ENCODE results near the gene RBMXL3. TPM values are rescaled to one million over a fixed set of nuclear protein-coding genes. Genes with fewer than 3 reads are reported as not detected.
A peak's percentile ranks its signal among the peaks of the same experiment; 100 is the strongest.

The RBMXL3 gene
- total and polyA plus RNA-seq, 2 of the 8 experiments (the other 6 are each of a cell fraction or from before 2014, with no cell fraction given), result not detected

DNA sequence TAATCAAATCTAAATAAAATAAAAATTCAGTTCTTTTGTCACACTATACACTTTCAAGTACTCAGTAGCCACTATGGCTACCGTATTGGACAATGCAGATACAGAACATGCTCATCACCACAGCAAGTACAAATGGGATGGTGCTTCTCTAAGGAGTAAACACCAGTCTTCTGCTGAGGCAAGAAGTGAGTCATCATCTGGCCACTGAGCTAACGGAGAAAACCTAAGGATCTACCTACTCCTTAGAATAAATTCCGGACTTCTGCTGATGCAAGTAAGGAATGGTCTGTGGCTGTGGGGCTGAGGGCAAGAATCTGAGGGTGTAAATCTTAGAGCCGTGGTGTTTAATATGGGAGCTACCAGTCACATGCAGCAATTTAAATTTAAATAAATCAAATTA, 11.3 kb upstream of the RBMXL3 start:
- POLR2A ChIA-PET (ENCODE audit: partially characterized antibody), result interaction anchor here (0.7 kb wide), 1 partner anchor 1037 kb away, joined by 3 read pairs; no protein-coding TSS in a partner anchor
- H3K18ac ChIP-seq (ENCODE audit: extremely low read depth, low read length), result no peak overlapping the region
- no peak overlapping the region for H4K91ac ChIP-seq (replicated peaks; ENCODE audit: insufficient read length, low read length)
- no peak for FAIRE-seq
- no peak overlapping the region for H2AFZ ChIP-seq (ENCODE audit: low read length)
- H4K20me1 ChIP-seq (replicated peaks in 1 of 2; ENCODE audit: control insufficient read depth in 1 of 2, insufficient read depth in 2 of 2, low read length in 2 of 2), result no peaks in the 10 kb centered on the region
- CTCF ChIA-PET (ENCODE audit: partially characterized antibody), result interaction anchor here (1.1 kb wide), 1 partner anchor 762 kb away, joined by 3 read pairs; no protein-coding TSS in a partner anchor
- DNase-seq (ENCODE audit: low read depth in 1 of 2, low spot score in 2 of 2), result no peak
- no peak overlapping the region for H4K8ac ChIP-seq (ENCODE audit: extremely low read depth, insufficient read depth, low read length)
- no peaks in the 10 kb centered on the region for H3K9me3 ChIP-seq (ENCODE audit: insufficient read depth in 2 of 2, low read depth in 1 of 2, low read length in 1 of 2)
- H2BK5ac ChIP-seq (ENCODE audit: low read depth, low read length), result no peak overlapping the region
- no peak overlapping the region for H2AK5ac ChIP-seq (ENCODE audit: low read depth, low read length)
- H3K9ac ChIP-seq (replicated peaks in 1 of 4; ENCODE audit: extremely low read depth in 1 of 4, low read depth in 3 of 4, low read length in 3 of 4), result no peak overlapping the region
- H3K23me2 ChIP-seq (ENCODE audit: low read depth, low read length), result no peaks in the 10 kb centered on the region; the same call in 1 of the 2 replicates
- H2BK12ac ChIP-seq (ENCODE audit: low read depth, low read length), result no peak overlapping the region
- no peak overlapping the region for H2BK15ac ChIP-seq (ENCODE audit: low read length)
- H3K27me3 ChIP-seq (replicated peaks in 1 of 4; ENCODE audit: control insufficient read depth in 3 of 4, extremely low read depth in 1 of 4, insufficient read depth in 3 of 4, low read length in 3 of 4), result no peaks in the 10 kb centered on the region
- no peaks in the 10 kb centered on the region for H3K79me2 ChIP-seq (ENCODE audit: control insufficient read depth in 1 of 2, insufficient read depth in 2 of 2, low read length in 2 of 2)
- no peak overlapping the region for H3K14ac ChIP-seq (ENCODE audit: insufficient read length)
- H3K36me3 ChIP-seq (ENCODE audit: control insufficient read depth in 2 of 4, insufficient read depth in 4 of 4, low read length in 3 of 4), result no peaks in the 10 kb centered on the region
- no peaks in the 10 kb centered on the region; a peak in 1 of 7 replicates for H3K4me1 ChIP-seq (replicated peaks in 1 of 4; ENCODE audit: control insufficient read depth in 3 of 4, insufficient read depth in 4 of 4, low read length in 3 of 4)
- H3K56ac ChIP-seq (replicated peaks; ENCODE audit: insufficient read length, low read depth, low read length), result no peak overlapping the region
- no peak overlapping the region for H2BK120ac ChIP-seq (replicated peaks; ENCODE audit: low read depth, low read length)
- H3K79me1 ChIP-seq (ENCODE audit: low read depth, low read length), result no peaks in the 10 kb centered on the region
- no peak for TF ChIP-seq SIRT6 (IDR thresholded peaks at IDR 0.05; ENCODE audit: low read length)
- TF ChIP-seq SAP30 (IDR thresholded peaks at IDR 0.05; ENCODE audit: insufficient read depth, insufficient replicate concordance, low read length), result no peak
- no peak for TF ChIP-seq CHD2 (IDR thresholded peaks at IDR 0.05; ENCODE audit: low read length)
- TF ChIP-seq ZNF274 (IDR thresholded peaks at IDR 0.05; ENCODE audit: borderline replicate concordance, extremely low read depth, low read length), result no peak
- no peak for TF ChIP-seq CBX8 (IDR thresholded peaks at IDR 0.05; ENCODE audit: borderline replicate concordance, low read depth, low read length)
- TF ChIP-seq HDAC6 (IDR thresholded peaks at IDR 0.05; ENCODE audit: low read depth, low read length), result no peak
- no peak for TF ChIP-seq FOSL1 (IDR thresholded peaks at IDR 0.05; ENCODE audit: insufficient read depth, low read depth, low read length)
- TF ChIP-seq EZH2 (IDR thresholded peaks at IDR 0.05; ENCODE audit: low read depth, low read length, severe bottlenecking), result no peak
- TF ChIP-seq CEBPB (IDR thresholded peaks at IDR 0.05; ENCODE audit: low read depth, low read length), result no peak
- TF ChIP-seq RAD21 (IDR thresholded peaks at IDR 0.05 in 1 of 2, conservative IDR thresholded peaks at IDR 0.05 in 1 of 2; ENCODE audit: low read depth in 2 of 2, low read length in 2 of 2), result no peak
- TF ChIP-seq GTF2F1 (IDR thresholded peaks at IDR 0.05; ENCODE audit: borderline replicate concordance, low read depth, low read length), result no peak
- TF ChIP-seq RFX5 (IDR thresholded peaks at IDR 0.05; ENCODE audit: borderline replicate concordance, low read depth, low read length), result no peak
- TF ChIP-seq, protein P1, sequence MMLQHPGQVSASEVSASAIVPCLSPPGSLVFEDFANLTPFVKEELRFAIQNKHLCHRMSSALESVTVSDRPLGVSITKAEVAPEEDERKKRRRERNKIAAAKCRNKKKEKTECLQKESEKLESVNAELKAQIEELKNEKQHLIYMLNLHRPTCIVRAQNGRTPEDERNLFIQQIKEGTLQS (IDR thresholded peaks at IDR 0.05; ENCODE audit: insufficient read depth, low read depth, low read length), result no peak
- TF ChIP-seq TEAD4 (IDR thresholded peaks at IDR 0.05; ENCODE audit: low read depth, low read length), result no peak
- peak overlapping the region in 1 of 2 experiments; percentile 47; a peak in 1 of 4 replicates for H3K4me2 ChIP-seq (ENCODE audit: insufficient read depth in 1 of 2, low read depth in 2 of 2, low read length in 2 of 2)
- no peak overlapping the region for H3K4me3 ChIP-seq (ENCODE audit: extremely low read depth in 1 of 4, insufficient read depth in 2 of 4, low read depth in 3 of 4, low read length in 4 of 4)
- H3K4ac ChIP-seq (replicated peaks; ENCODE audit: insufficient read length, low read depth, low read length), result no peak overlapping the region
- 76% methylated on average over 4 of the region's 4 CpGs; no CpG with 5 or more reads in 1 of the 2 experiments for WGBS, 2 experiments (ENCODE audit: extremely low coverage in 1 of 2, insufficient coverage in 1 of 2, insufficient read length in 1 of 2, insufficient replicate concordance in 2 of 2, low coverage in 1 of 2, low lambda C conversion rate in 2 of 2, missing lambda C conversion rate in 1 of 2)
- H4K5ac ChIP-seq (ENCODE audit: insufficient read length, low read depth, low read length), result no peak overlapping the region
- H2BK20ac ChIP-seq (ENCODE audit: low read length), result no peak overlapping the region
- H3K27ac ChIP-seq (ENCODE audit: low read depth, low read length), result no peak overlapping the region
- H3K23ac ChIP-seq (ENCODE audit: insufficient read length), result no peak overlapping the region

All from H1 (cell line).